HEK293T (cell line): Measurements from ENCODE around the gene CDC37.
A peak's percentile ranks its signal among the peaks of the same experiment; 100 is the strongest.

ENCODE experiments used
- CTCF ChIA-PET: fragments of 350-600 bp; formaldehyde crosslinking; extraction: SDS; loops from one replicate; lab custom pipeline; 2021; ENCODE audit warnings: antibody characterized with exemption, inconsistent platforms; lab: Yijun Ruan, JAX
- POLR2A ChIA-PET: fragments of 350-600 bp; formaldehyde crosslinking; extraction: SDS; loops from one replicate; lab custom pipeline; 2020; ENCODE audit warnings: antibody characterized with exemption, inconsistent platforms; lab: Yijun Ruan, JAX
- DNase-seq: peaks from one replicate; pipeline ENCODE4 v3.0.0; 2012; ENCODE audit warnings: mixed read lengths; ENCODE audit errors: extremely low spot score
- ARNT ChIP-seq: fragments of 450-650 bp; IDR thresholded peaks from 2 replicates; pipeline ENCODE4 v1.6.1; 2017; ENCODE audit warnings: mild to moderate bottlenecking
- BHLHE40 ChIP-seq: fragments of 450-650 bp; IDR thresholded peaks from 2 replicates; pipeline ENCODE4 v1.6.1; 2016; ENCODE audit warnings: mild to moderate bottlenecking, moderate library complexity, borderline replicate concordance
- CTBP1 ChIP-seq: fragments of 450-650 bp; IDR thresholded peaks from 2 replicates; pipeline ENCODE4 v1.6.1; 2016; ENCODE audit warnings: borderline replicate concordance
- ELF4 ChIP-seq: fragments of 450-650 bp; IDR thresholded peaks from 2 replicates; pipeline ENCODE4 v1.6.1; 2017; ENCODE audit warnings: antibody characterized with exemption
- FOXA1 ChIP-seq: fragments of 450-650 bp; IDR thresholded peaks from 2 replicates; pipeline ENCODE4 v1.6.1; 2016; ENCODE audit warnings: mild to moderate bottlenecking
- FOXK2 ChIP-seq: fragments of 450-650 bp; IDR thresholded peaks from 2 replicates; pipeline ENCODE4 v1.6.1; 2016; ENCODE audit warnings: mild to moderate bottlenecking
- FOXM1 ChIP-seq: fragments of 450-650 bp; IDR thresholded peaks from 2 replicates; pipeline ENCODE4 v1.6.1; 2017; ENCODE audit warnings: mild to moderate bottlenecking, borderline replicate concordance
- HDGF ChIP-seq: fragments of 450-650 bp; IDR thresholded peaks from 2 replicates; pipeline ENCODE4 v1.6.1; 2017; ENCODE audit warnings: antibody characterized with exemption, borderline replicate concordance
- L3MBTL2 ChIP-seq: fragments of 450-650 bp; conservative IDR thresholded peaks from 2 replicates; pipeline ENCODE4 v1.6.1; 2016; ENCODE audit warnings: mild to moderate bottlenecking
- LEF1 ChIP-seq: fragments of 450-650 bp; IDR thresholded peaks from 2 replicates; pipeline ENCODE4 v1.6.1; 2017; ENCODE audit warnings: mild to moderate bottlenecking, borderline replicate concordance
- NFRKB ChIP-seq: fragments of 450-650 bp; IDR thresholded peaks from 2 replicates; pipeline ENCODE4 v1.6.1; 2016; ENCODE audit warnings: mild to moderate bottlenecking, moderate library complexity
- PKNOX1 ChIP-seq: fragments of 450-650 bp; IDR thresholded peaks from 2 replicates; pipeline ENCODE4 v1.6.1; 2016
- SP1 ChIP-seq: fragments of 450-650 bp; IDR thresholded peaks from 2 replicates; pipeline ENCODE4 v1.6.1; 2017
- SUZ12 ChIP-seq: fragments of 450-650 bp; IDR thresholded peaks from 2 replicates; pipeline ENCODE4 v1.6.1; 2016; ENCODE audit warnings: mild to moderate bottlenecking
- TARDBP ChIP-seq: fragments of 450-650 bp; IDR thresholded peaks from 2 replicates; pipeline ENCODE4 v1.6.1; 2016
- ZNF384 ChIP-seq: fragments of 450-650 bp; IDR thresholded peaks from 2 replicates; pipeline ENCODE4 v1.6.1; 2016

CDC37 gene

GRCh38 chr19:10364644-10365043 is 38.7 kb downstream of the CDC37 start:
- ChIA-PET CTCF (no interaction called here), POLR2A (no interaction called here)
- TF ChIP-seq FOXK2 (no peak), BHLHE40 (no peak), SP1 (no peak), CTBP1 (no peak), FOXA1 (no peak)
- DNase-seq: no peak

GRCh38 chr19:10363789-10364281 is 39.5 kb downstream of the CDC37 start:
- TF ChIP-seq FOXA1 (no peak), ELF4 (no peak), FOXM1 (no peak), CTBP1 (no peak), SP1 (no peak), ZNF384 (no peak), L3MBTL2 (no peak), NFRKB (no peak), PKNOX1 (no peak), HDGF (no peak), BHLHE40 (no peak), ARNT (no peak)
- CTCF ChIA-PET: no interaction called here
- DNase-seq: no peak

GRCh38 chr19:10362259-10362658 is 41.1 kb downstream of the CDC37 start:
- DNase-seq: no peak
- ChIA-PET POLR2A (no interaction called here), CTCF (no interaction called here)
- no peak for TF ChIP-seq BHLHE40
- TF ChIP-seq SUZ12: no peak
- no peak for TF ChIP-seq HDGF
- TF ChIP-seq ZNF384: no peak
- TF ChIP-seq FOXM1: no peak
- no peak for TF ChIP-seq LEF1
- TF ChIP-seq FOXA1: no peak
- no peak for TF ChIP-seq SP1
- TF ChIP-seq FOXK2: no peak
- TF ChIP-seq NFRKB: no peak

More at GRCh38 chr19:10363789-10364281, 39.5 kb downstream of the CDC37 start:
- POLR2A ChIA-PET: no interaction called here

- no peak for DNase-seq
- TF ChIP-seq BHLHE40 (no peak), L3MBTL2 (no peak), NFRKB (no peak), HDGF (no peak), SUZ12 (no peak), FOXM1 (no peak)
- ChIA-PET CTCF (no interaction called here), POLR2A (no interaction called here)
Measured at GRCh38 chr19:10361569-10362011, 41.8 kb downstream of the CDC37 start.

DNA sequence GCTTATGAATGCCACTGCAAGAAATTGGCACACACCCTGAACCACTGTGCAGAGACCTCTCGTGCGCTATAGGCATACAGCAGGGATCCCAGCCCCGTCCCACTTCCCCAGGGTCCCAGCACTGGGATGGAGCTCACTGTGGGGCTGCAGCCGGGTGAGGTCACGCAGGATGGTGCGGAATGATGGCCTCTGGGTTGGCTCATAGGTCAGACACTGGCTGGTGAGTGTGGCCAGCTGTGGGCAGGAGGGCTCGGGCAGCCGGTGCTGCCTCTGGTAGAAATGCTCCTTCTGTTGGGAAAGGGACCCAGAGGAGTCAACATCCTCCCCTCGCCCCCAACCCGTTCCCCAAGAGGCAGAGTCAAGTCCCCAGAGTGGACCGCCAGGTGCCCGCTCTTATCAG is 46.9 kb downstream of the CDC37 start:
- CTCF ChIA-PET: no interaction called here

GRCh38 chr19:10353793-10354391 is 49.5 kb downstream of the CDC37 start:
- DNase-seq: peak; percentile 75
- POLR2A ChIA-PET: no interaction called here
- no peak for TF ChIP-seq FOXK2
- TF ChIP-seq FOXM1: no peak
- TF ChIP-seq SP1: no peak
- no peak for TF ChIP-seq TARDBP
- TF ChIP-seq NFRKB: no peak
- TF ChIP-seq ZNF384: no peak
- no peak for TF ChIP-seq CTBP1
- TF ChIP-seq SUZ12: no peak
- TF ChIP-seq LEF1: no peak
- TF ChIP-seq PKNOX1: no peak
- CTCF ChIA-PET: no interaction called here

More for the DNA sequence above, 46.9 kb downstream of the CDC37 start:
- POLR2A ChIA-PET: no interaction called here
- no peak for DNase-seq
- TF ChIP-seq SP1: no peak
- TF ChIP-seq NFRKB: no peak
- no peak for TF ChIP-seq ELF4
- TF ChIP-seq HDGF: no peak
- TF ChIP-seq CTBP1: no peak
- no peak for TF ChIP-seq LEF1
- TF ChIP-seq FOXA1: no peak
- TF ChIP-seq PKNOX1: no peak
- no peak for TF ChIP-seq FOXK2
- no peak for TF ChIP-seq ZNF384
- TF ChIP-seq TARDBP: no peak
- TF ChIP-seq L3MBTL2: no peak
- TF ChIP-seq ARNT: no peak
- no peak for TF ChIP-seq BHLHE40
- TF ChIP-seq FOXM1: no peak
- TF ChIP-seq SUZ12: no peak
